HL-60/S4 (cell line): ENCODE results near the gene NFIC.
"Not testable (repeated sequence)": the region's sequence is repeated elsewhere in the genome, so short reads cannot be mapped to it uniquely, and the experiment has no call there.

ENCODE experiments used
- in situ Hi-C: fragments of 300-500 bp; cut with MboI; formaldehyde crosslinking; loops from 2 replicates; pipeline ENCODE4 v1.14.3; 2022; ENCODE audit warnings: low sequenced_read_pairs

NFIC gene

DNA sequence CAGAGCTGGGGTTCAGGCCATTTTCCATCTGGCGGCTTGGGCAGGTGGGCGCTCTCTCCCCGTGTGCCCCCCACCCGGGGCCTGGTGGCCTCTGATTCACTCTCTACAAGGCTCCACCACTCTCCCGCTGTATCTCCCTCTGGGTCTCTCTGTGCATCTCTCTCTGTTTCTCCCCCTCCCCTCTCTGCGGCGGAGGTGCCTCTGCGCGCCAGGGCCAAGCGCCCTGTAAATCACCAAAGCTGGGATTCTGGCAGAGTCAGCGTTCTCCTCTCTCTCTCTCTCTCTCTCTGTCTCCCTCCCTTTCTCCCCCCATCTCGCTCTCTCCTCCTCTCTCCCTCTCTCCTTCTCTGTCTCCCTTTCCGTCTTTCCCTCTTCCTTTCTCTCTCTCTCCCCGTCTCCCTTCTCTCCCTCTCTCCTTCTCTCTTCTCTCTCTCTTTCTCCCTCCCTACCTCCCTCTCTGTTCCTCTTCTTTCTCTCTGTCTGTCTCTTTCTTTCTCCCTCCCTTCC, 3.9 kb downstream of the NFIC start:
- in situ Hi-C loops: no loop called here

DNA sequence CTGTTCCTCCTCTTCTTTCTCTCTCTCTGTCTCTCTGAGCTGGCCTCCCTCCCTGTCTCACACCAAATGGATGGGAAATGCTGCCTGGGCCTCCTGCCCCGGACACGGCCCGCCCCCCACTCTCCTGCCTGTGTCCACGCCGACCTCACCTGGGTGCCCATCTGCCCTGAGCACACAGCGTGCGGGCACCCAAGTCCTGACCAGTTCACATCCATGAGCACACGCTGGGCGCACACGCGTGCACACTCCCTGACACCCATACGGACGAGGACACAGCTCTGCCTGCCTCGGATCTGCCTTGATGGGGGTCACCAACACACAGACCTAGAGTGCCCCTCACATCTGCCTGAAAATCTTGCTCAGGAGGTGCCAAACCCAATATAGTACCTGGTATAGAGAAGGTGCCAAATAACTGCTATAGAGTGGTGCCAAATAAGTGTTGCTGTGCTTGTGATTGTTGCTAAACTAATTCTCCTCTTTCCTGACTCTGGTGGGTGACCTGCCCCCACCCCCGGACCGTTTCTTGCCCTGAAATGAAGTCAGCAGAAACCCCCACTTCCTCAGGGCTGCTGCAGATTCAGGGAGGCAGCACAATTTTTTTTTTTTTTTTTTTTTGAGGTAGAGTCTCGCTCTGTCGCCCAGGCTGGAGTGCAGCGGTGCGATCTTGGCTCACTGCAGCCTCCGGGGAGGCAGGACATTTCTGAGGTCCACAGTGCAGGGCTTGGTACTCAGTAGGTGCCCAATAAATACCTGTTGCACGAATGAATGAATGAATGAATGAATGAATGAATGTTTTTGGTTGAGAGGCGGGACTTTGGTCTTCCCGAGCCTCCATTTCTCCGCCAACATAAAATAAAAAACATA, 4.6 kb downstream of the NFIC start:
- in situ Hi-C loops: no loop called here

- in situ Hi-C loops: no loop called here
Observed at GRCh38 chr19:3372413-3372812, 6.0 kb downstream of the NFIC start.

DNA sequence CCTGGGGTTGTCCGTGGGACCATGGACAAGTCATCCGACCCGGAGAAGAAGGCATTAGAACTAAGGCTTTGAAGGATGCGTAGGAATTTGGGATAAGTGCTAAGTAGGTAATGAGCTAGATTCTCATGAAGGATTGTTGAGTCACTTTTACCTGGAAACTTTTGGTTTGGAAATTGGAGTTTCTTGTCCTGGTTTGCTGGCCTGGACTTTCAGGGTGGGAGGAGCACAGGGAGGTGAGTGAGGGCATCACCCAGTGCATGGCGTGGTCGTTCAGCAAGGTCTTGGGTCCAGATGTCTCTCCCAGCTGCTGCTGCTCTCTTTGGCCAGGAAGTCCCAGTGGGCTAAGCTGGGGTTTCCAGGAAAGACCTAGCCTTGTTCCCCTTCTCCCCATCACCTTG, 7.6 kb downstream of the NFIC start:
- in situ Hi-C loops: no loop called here

DNA sequence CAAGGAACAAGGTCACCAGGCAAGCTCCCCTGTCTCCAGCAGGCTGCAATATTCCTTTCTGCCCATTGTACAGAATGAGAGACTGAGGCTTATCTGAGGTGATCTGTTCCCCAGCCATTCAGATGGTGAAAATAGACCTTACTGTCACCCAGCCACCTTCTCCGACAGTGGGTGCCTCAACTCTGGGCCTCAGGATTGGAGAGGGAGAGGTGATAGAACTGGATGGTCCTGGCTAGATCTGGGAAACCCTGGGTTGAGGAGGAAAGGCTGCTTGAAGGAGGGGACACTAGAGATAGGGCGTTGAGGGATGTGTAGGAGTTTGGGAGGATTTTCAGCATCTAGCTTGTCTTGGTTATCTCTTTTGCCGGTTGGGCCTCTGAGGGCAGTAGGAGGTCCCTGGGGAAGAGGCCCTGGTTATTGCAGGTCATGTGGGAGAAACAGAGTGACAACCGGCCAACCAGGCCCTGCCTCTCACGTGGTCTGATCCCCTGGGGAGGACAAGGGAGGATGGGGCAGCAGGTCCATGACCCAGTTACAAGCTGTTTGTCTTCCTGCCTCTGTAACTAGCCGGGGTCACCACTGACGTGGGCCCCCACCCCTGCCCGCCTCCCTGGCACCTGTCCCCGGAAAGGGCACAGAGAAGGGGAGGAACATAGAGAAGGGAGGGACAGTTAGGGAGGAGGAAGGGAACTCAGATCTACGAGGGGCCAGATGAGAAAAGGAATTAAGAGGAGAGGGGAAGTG, 8.2 kb downstream of the NFIC start:
- in situ Hi-C loops: no loop called here

DNA sequence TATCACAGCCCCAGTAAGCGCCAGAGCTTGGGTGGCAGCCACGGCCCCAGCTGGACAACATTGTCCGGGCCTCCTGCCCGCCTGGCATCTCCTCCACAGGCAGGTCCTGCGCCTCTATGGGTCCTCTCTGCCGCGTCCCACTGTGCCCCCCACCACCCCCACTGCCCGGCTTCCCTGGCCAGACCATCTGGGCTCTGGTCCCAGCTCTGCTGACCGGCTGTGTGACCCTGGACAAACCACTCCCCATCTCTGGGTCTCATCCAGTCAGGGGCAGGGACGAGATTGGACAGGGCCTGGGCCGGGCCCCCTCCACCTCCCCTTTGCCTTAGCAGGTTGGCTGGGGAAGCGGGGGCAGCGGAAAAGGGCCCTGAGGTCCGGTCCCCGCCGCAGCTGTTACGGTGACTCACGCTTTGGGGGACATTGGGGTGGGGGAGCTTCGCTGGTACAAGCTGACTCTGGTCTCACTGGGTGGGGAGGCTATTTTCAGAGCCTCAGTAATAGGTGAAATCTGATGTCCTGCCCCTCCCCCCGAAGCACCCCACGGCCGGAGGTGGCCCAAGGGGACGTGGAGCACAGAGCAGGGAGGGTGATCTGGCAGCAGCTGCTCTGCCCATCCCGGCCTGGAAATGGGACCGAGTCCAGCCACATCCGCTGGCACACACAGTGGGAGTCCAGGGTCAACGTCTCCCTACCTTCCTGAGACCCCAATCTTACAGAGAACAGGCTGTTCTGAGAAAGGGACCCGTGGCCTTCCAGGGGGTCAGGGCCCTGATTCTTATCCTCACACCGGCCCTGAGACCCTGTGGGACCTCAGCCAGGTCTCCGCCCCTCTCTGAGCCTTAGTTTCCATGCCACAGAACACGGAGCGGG, 9.1 kb downstream of the NFIC start:
- in situ Hi-C loops: no loop called here

DNA sequence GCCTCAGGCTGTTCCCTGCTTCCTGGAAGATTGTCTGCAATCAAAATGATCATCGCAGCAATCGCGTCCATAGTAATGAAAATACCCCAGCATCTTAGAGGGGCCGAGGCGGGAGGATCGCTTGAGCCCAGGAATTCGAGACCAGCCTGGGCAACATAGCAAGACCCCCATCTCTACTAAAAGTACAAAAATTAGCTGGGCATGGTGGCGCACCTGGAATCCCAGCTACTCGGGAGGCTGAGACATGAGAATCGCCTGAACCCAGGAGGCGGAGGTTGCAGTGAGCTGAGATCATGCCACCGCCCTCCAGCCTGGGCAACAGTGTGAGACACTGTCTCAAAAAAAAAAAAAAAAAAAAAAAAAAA, 9.7 kb downstream of the NFIC start:
- in situ Hi-C loops: not testable (repeated sequence)

DNA sequence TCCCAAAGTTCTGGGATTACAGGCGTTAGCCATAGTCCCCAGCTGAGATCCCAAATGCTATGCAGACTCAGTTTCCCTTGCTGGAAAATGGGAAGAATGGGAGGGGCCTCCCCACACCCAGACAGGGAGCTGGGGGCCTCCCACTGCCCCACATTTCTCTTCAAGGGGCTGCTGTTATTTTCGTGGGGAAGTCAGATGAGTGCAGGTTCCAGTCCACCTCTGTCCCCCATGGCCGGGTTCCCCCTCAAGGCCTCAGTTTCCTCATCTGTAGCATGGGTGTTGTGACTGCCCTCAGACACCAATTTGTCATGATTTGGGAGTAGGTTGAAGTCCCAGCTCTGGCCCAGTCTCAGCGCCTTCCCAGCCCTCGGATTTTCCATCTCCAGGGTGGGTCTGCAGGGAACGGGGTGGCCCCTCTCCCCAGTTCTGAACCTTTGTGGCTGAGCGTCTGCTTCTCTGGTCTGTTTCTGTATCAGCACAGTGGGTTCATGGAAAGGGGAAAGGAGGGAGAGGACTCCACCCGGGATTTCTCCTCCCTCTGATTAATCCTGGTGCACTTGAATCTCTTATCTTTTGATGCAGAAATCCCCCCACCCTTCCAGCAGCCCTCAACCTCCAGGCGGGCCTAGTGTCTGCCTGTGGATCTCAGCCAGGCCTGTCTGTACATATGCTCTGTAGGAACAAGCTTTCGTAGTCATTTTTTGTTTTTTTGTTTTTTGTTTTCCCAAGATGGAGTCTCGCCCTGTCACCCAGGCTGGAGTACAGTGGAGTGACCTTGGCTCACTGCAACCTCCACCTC, 12.2 kb downstream of the NFIC start:
- in situ Hi-C loops: no loop called here

DNA sequence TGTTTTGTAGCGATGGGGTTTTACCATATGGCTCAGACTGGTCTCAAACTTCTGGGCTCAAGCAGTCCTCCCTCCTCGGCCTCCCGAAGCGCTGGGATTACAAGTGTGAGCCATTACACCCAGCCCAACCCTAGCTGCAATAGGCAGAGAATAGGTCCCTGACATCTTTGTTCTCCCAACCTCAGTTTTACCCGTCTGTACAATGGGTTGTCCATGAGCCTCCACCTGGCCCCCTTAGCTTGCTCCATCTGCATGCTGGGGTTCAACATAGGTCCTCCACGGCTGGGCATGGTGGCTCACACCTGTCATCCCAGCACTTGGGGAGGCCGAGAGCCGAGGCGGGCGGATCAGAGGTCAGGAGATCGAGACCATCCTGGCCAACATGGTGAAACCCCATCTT, 14.4 kb downstream of the NFIC start:
- in situ Hi-C loops: no loop called here

DNA sequence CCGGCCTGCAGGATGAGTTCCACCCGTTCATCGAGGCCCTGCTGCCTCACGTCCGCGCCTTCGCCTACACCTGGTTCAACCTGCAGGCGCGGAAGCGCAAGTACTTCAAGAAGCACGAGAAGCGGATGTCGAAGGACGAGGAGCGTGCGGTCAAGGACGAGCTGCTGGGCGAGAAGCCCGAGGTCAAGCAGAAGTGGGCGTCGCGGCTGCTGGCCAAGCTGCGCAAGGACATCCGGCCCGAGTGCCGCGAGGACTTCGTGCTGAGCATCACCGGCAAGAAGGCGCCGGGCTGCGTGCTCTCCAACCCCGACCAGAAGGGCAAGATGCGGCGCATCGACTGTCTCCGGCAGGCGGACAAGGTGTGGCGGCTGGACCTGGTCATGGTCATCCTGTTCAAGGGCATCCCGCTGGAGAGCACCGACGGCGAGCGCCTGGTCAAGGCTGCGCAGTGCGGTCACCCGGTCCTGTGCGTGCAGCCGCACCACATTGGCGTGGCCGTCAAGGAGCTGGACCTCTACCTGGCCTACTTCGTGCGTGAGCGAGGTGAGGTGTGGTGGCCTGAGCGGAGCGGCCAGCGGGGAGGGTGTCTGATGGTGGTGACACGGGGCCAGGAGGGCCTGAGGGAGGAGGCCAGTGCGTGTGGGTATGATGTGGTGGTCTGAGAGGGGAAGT, 15.5 kb downstream of the NFIC start:
- in situ Hi-C loops: no loop called here

- in situ Hi-C loops: no loop called here
Observed at GRCh38 chr19:3382460-3383100, 16.2 kb downstream of the NFIC start.

DNA sequence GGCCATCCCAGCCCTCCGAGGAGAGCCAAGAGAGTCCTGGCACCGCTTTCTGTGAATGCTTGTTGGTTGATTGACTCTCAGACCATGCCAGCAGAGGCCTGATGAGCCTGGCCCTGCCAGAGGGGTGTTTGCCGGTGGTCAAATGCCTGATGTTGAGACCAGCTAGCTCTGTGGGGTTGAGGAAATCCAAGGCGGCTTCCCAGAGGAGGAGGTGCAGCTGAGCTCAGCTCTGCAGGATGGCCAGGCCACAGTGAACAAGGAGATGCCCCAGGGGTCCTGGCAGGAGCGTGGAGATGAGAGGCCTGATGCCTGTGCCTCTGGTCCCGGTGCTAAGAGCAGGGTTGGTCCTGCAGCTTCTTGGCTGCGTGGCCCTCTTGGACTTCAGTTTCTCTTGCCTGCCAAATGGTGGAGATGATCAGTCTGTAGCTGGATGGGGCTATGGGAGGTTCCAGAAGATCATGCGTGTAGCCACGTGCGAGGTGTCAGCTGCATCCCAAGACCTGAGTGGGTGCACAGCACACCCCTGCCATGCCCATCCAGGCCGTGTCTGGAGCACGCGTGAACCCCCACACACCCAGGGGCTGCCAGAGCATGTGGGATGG, 16.8 kb downstream of the NFIC start:
- in situ Hi-C loops: no loop called here

GRCh38 chr19:3386447-3387234, 20.3 kb downstream of the NFIC start:
- in situ Hi-C loops: no loop called here

GRCh38 chr19:3387645-3388589, 21.5 kb downstream of the NFIC start:
- in situ Hi-C loops: no loop called here

- in situ Hi-C loops: no loop called here
Observed at GRCh38 chr19:3389446-3389778, 23.0 kb downstream of the NFIC start.

DNA sequence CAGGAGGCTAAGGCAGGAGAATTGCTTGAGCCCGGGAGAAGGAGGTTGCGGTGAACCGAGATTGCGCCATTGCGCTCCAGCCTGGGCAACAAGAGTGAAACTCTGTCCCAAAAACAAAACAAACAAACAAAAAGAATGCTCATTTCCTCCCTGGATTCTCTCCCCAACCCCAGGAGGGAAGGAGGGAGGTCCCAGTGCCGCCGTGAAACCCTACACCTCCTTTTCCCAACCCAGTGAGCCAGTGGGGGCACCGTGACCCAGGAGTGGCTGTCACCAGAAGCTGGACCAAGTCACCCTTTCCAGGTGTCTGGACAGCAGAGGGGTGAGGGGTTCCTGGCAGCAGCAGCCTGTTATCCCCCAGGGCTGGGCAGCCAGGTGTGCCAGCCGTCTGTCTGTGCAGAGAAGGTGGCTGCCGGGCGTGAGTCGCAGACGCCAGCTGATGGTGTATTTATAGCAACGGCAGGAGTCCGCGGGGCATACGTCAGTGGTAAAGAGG, 23.5 kb downstream of the NFIC start:
- in situ Hi-C loops: no loop called here

- in situ Hi-C loops: not testable (repeated sequence)
Observed at GRCh38 chr19:3391911-3392310, 25.5 kb downstream of the NFIC start.
